ENCODE results near the gene CNOT3.

The CNOT3 gene

DNA sequence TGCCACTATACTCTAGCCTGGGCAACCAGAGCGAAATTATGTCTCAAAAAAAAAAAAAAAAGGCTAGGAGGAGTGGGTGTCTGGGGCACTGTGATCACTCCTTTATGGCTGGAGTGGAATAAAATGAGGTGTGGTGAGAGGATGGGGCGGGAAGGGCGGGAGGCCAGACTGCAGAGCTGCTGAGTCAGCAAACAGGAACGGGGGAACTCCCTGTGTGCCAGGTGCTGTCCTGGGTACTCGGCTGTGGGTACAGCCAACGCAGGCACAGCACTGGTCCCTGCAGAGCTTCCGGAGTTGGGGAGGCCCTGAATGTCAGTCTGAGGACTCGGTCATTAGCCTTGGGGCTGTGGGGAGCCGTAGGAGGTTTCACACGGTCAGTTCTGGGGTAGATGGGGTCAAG lies 16.3 kb upstream of the CNOT3 start:
- in situ Hi-C loops (cut with MboI; ENCODE audit: low sequenced_read_pairs) = no loop called here

DNA sequence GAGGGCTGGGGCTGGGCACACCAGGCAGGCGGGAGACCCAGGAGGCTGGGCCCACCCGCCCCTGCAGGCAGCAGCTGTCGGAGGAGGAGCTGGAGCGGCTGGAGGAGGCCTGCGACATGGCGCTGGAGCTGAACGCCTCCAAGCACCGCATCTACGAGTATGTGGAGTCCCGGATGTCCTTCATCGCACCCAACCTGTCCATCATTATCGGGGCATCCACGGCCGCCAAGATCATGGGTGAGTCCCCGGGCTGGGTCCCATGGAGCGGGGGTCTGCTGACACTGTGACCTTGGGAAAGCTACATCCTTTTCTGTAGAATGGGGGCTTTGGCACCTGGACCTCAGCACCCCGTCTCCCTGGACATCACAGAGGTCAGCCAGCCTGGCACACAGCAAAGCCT lies 13.9 kb upstream of the CNOT3 start:
- in situ Hi-C loops (cut with MboI; ENCODE audit: low sequenced_read_pairs) = no loop called here

DNA sequence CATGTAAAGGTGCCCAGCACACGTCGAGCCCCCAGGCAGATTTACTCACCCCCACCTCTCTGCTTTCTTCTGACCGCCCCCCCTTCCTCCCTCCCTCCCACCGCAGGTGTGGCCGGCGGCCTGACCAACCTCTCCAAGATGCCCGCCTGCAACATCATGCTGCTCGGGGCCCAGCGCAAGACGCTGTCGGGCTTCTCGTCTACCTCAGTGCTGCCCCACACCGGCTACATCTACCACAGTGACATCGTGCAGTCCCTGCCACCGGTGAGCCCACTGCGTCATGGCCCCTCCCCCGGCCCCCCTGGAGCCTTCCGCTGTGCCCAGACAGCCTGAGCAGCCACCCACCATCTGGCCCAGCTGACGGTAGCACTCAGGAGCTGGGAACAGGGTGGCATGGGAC lies 13.2 kb upstream of the CNOT3 start:
- in situ Hi-C loops (cut with MboI; ENCODE audit: low sequenced_read_pairs) = no loop called here

DNA sequence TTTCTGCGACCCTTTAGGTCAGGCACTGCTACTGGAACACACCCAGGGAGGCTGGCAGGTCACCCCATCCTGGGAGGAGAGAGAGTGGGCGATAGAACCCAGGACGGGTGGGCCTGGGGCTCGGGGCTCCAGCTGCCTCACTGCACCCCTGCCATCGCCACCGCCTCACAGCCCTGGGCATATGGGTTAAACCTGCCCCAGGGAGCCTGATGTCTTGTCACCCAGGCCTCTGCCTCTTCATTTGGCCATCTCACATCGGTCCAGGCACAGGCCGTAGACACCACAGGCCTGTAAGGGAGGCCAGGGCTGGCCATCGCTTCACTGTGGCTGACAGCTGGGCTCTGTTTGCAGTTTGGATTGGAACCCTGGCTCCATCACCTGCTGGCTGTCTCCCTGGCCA lies 11.8 kb upstream of the CNOT3 start:
- in situ Hi-C loops (cut with MboI; ENCODE audit: low sequenced_read_pairs) = no loop called here

DNA sequence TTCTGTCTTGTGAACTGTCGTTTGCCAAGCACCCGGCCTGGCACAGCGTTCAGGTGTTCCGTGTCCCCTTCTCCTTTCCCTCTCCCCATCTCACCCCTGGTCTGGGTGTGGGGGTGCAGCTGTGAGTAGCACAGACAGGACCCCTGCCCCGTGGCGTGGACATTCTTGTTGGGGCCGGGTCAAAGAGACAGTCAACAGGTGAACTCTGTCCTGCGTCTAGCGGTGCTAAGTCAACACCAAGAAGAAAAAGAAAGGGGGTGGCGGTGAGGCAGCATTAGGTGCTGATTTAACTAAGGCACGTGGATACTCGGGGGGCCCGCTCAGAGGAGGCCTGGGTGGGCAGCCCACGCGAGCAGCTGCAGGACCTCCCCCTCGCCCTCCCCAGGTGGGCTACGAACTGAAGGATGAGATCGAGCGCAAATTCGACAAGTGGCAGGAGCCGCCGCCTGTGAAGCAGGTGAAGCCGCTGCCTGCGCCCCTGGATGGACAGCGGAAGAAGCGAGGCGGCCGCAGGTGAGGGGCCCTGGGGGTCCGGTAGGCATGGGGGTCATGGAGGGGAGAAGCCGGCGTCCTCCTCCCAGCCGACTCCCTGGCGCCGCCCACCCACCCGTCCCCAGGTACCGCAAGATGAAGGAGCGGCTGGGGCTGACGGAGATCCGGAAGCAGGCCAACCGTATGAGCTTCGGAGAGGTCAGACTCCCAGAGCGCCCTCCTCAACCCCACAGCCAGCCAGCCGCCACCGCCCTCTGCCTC lies 9.7 kb upstream of the CNOT3 start:
- in situ Hi-C loops (cut with MboI; ENCODE audit: low sequenced_read_pairs) = no loop called here

DNA sequence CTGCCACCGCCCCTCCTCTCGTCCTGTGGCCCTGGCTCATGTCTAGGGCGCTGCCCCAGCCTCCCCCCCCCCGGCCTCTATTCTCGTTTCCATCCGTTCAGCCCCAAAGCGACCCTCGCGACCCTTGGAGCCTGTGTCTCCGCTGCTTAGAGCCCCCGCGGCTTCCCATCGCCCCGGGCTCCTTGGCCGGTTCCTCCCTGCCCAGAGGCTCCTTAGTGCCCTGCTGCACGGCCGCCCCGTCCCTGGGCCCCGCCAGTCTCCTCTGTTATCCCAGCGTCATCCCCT lies 9.2 kb upstream of the CNOT3 start:
- in situ Hi-C loops (cut with MboI; ENCODE audit: low sequenced_read_pairs) = no loop called here

DNA sequence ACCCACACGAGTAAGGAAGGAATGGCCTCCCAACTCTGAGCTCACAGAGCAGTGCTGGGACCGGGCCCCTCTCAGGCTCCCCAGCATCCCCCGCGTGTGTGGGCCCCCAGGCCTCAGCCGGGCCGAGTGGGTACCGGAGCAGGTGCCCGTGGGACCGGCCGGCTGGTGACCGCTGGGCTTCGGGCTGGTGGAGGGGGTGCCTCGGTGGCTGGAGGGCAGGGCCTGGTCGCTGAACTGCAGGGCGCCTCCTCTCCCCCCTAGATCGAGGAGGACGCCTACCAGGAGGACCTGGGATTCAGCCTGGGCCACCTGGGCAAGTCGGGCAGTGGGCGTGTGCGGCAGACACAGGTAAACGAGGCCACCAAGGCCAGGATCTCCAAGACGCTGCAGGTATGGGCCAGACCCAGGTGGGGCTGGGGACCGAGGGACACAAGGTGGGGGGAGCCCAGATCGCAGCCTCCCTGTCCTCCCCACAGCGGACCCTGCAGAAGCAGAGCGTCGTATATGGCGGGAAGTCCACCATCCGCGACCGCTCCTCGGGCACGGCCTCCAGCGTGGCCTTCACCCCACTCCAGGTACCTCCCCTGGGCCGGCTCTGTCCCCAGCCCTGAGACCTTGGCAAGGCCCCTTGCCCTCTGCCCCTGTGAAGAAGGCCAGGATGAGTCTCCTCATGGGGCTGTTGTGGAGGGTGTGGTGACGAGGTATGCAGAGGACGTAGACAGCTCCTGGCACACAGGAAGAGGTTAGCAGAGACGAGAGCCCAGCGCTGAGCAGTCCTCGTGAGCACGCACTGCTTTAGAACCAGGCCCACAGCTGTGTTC lies 8.6 kb upstream of the CNOT3 start:
- in situ Hi-C loops (cut with MboI; ENCODE audit: low sequenced_read_pairs) = no loop called here

DNA sequence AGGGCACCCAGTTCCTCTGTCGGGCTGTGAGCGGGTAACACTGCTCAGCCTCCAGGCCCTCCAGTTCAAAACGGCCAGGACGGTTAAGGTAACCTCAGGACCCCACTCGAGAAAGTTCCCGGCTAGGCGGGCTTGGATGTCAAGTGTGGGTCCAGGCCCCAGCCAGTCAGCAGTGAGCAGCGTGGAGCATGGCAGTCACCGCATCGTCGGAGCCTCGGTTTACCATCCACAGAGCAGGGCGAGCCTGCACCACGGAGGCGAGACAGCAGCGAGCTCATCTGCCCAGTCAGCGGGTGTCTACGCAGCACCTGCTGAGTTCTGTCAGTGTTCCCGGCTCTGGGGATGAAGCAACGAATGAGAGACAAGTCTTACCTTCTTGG lies 8.0 kb upstream of the CNOT3 start:
- in situ Hi-C loops (cut with MboI; ENCODE audit: low sequenced_read_pairs) = no loop called here

DNA sequence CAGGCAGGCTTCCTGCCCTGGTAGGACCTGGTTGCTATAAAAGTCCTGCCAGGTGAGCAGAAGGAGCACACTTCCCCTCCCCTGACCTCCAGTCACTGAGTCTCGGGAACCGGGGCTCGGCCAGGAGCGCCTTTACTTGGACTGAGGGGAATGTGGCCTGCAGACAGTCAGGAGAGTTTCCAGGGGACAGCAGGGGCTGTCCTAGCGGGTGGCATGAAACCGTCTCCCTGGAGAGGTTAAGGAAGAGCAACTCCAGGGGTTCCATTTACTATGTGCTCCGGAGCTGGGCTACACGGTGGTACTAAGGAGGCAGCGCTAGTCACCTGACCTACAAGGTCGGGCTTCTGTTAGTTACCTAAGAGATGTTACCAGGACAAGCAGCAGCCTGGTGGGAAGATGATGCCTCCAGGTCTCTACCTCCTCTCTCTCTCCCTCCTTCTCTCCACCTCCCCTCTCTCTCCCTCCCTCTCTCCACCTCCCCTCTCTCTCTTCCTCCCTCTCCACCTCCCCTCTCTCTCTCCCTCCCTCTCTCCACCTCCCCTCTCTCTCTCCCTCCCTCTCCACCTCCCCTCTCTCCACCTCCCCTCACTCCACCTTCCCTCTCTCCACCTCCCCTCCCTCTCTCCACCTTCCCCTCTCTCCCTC lies 4.1 kb upstream of the CNOT3 start:
- in situ Hi-C loops (cut with MboI; ENCODE audit: low sequenced_read_pairs) = no loop called here

DNA sequence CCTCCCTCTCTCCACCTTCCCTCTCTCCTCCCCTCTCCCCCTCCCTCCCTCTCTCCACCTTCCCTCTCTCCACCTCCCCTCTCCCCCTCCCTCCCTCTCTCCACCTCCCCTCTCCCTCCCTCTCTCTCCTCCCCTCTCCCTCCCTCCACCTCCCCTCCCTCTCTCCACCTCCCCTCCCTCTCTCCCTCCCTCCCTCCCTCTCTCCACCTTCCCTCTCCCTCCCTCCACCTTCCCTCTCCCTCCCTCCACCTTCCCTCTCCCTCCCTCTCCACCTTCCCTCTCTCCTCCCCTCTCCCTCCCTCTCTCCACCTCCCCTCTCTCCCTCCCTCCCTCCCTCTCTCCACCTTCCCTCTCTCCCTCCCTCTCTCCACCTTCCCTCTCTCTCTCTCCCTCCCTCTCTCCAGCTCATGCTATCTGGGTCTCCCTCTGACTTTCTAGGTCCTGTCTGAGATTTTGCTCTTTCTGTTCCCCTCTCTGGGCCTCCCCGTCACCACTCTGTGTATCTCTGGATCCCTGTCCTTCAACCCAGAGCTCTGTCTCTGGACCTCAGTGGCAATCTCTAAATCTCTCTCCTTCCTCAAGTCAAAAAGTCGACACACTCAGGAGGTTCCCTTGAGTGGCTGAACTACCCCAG lies 3.5 kb upstream of the CNOT3 start:
- in situ Hi-C loops (cut with MboI; ENCODE audit: low sequenced_read_pairs) = no loop called here

DNA sequence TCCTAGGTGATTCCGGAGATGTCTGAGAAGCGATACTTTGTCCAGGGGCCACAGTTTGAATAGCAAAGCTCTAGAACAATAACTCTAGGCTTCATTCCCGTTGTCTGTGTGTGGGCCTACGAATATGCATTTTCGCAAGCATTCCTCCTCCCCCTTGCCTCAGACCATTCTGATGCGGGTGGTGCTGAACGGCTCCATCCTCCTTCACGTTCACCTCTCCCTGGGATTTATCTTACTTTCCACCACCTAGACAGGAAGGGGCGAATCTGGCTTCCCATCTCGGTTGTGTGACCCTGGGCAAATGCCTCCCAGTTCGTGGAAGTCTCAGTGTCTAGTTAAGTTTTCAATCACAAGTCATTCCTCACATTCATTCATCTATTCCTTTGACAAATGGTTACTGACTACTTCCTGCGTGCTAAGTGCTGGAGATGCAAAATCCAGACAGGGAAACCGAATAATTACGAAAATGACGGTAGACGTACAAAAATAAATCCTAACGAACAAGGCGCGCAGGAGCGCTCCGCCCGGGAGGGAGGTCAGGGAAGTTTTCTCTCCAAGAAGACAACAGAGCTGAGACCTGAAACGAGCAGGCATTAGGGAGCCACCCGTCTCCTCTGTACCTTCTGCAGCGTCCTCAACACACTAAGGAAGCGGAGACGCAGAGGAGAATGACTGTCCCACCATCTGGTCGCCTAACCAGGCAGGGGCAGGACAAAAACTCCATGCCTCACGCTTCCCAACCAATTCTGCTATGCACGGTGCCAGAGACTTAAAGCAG lies 1.3 kb upstream of the CNOT3 start:
- in situ Hi-C loops (cut with MboI; ENCODE audit: low sequenced_read_pairs) = no loop called here

DNA sequence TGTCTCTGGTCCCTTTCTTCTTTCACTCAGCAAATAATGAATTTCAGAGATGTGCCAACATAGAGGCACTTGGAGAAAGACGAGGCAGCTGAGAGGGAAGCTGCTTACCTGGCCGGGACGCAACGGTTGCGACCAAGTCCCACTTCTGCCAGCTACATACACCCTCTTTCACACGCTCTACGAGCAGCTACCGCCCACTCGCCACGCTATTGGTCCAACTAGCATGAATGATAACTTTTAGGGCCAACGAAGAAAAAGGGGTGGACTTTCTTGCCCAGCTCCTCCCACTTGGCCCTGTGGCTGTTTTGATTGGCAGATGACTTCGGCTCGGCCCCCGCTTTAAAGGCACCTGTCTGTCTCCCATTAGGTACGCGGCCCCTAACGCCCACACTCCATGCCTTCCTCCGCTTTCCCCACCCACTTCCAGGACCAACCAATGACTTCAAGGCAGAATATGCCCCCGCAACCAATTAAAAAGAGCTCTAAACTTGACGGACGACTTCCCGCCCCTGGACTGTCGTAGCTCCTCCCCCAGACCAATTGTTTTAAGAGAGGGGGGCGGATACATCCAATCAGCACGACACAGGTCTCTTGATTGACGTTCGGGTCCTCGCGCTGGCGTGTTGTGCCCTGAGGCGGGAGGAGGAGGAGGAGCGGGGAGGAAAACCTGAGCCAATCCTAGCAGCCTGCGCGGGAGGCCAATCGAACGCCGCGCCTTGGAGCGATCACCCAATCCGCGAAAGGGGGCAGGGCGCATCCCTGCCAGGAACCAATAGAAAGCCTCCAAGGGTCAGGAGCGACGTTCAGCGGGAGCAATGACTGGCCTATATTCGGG lies 481 bp upstream of the CNOT3 start:
- in situ Hi-C loops (cut with MboI; ENCODE audit: low sequenced_read_pairs) = no loop called here

DNA sequence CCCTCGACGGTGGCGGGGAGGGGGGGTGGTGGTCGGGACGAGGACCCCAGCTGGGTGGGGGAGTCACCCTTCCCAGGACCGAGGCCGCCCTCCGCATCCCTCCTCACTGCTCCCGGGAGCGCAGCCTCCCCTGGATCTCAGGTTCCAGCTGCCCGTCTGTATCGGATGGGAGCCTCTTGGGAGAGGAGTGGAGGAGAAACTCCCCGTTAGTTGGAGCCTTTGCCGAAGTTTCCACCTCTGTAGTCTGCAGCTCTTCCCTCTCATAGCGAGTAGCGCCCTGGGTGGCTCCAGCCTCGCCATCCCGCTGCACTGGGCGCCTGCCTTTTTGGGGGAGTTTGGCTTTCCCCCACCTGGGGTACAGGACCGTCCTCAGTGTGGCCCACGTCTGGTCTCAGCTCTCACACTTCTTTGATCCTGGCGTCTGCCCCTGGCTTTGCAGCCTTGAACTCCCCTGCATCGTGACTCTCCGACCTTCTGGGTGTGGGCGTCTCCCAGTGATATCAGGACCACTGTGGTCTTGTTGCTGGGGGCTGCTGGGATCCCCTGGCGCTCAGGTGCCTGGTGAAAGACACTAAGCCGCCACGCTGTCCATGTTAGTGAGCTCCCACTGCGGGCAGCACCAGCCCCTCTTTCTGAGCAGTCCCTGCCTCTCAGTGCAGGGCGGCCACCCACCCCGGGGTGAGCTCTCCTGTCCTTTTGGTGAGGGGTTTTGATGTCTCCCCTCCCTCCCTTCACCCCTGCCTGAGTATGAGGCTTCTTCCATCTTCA lies 1.1 kb downstream of the CNOT3 start:
- in situ Hi-C loops (cut with MboI; ENCODE audit: low sequenced_read_pairs) = no loop called here

DNA sequence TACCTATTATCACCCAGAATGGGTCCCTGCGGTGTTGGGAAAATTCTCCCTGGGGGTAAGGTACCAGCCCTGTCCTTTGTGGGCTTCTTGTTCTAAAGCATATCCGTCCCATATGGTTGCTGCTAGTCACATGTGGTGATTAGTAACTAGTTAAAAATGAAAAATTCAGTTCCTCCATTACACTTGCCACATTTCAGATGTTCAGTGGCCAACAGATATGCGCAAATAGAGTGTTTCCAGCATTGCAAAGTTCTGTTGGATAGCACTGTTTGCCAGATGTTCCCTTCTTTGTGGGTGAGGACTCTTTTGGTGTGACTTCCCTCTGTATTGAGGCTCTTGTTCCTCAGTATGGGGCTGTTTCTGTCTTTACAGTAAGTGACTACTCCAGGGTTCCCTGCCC lies 3.8 kb downstream of the CNOT3 start:
- in situ Hi-C loops (cut with MboI; ENCODE audit: low sequenced_read_pairs) = no loop called here

DNA sequence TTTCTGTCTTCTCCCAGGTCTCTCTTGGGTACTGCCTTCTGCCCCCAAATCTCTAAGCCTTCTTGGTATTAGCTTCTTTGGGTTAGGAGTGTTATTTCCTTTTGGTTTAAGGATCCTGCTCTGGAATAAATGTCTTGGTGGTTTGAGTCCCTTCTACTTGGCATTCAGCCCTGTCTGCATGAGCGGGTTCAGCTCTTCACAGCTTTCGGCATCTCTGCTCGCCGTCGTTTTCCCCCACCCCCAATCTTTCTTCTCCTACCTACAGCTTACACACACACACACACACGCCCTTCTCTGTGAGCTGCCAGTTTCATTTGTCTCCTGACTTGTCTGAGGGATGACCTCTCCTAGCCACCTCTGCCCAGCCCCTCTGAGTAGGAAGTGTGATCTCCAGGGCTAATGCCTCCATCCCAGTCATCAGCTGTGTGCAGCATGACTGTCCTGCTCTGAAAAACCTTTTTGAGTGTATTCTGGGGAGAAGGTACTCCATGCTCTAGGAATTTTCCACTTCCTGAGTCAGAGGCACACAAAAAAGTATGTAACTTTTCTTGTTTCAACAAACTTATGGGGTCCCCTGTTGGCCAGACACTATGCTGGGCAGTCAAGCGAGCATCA lies 4.7 kb downstream of the CNOT3 start:
- in situ Hi-C loops (cut with MboI; ENCODE audit: low sequenced_read_pairs) = no loop called here

DNA sequence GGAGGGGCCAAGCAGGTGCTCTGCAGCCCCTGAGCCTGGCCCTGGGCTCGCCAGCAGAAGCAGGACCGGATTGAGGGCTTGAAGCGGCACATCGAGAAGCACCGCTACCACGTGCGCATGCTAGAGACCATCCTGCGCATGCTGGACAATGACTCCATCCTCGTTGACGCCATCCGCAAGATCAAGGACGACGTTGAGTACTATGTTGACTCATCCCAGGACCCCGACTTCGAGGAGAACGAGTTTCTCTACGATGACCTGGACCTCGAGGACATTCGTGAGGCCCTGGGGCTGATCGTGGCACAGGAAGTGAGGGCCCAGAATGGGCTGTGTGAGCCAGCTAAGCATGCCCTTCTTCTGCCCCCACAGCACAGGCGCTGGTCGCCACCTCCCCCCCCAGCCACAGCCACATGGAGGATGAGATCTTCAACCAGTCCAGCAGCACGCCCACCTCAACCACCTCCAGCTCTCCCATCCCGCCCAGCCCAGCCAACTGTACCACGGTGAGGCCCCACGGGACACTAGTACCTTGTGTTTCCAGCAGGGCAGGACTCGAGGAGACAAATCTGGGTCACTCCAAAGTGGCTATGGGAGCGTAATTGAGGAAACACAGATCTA lies 8.1 kb downstream of the CNOT3 start:
- in situ Hi-C loops (cut with MboI; ENCODE audit: low sequenced_read_pairs) = no loop called here

DNA sequence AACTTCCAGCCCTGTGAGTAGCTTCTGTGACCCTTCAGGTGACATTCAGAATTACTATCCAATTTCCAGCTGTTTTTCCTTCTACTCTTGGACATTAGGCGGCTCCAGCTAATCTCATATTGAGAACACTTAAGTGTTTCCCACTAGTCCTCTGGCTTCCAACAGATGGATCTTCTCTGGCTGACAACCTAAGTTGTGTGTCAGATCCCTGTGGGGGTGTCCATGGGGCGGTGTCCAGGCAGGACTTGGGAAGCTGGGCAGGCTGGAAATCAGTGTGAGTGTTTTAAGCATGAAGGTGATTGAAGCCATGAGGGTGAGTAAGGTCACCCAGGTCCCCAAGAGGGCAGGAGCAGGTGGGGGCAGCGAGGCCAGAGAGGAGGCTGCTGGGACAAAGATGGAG lies 10.1 kb downstream of the CNOT3 start:
- in situ Hi-C loops (cut with MboI; ENCODE audit: low sequenced_read_pairs) = no loop called here

DNA sequence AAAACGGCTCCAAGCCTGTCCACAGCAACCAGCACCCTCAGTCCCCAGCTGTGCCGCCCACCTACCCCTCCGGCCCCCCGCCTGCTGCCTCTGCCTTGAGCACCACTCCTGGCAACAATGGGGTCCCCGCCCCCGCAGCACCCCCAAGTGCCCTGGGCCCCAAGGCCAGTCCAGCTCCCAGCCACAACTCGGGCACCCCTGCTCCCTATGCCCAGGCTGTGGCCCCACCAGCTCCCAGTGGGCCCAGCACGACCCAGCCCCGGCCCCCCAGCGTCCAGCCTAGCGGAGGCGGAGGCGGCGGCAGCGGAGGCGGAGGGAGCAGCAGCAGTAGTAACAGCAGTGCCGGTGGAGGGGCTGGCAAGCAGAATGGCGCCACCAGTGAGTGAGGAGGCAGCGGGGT lies 10.6 kb downstream of the CNOT3 start:
- in situ Hi-C loops (cut with MboI; ENCODE audit: low sequenced_read_pairs) = no loop called here
